Loucy (cell line): Measurements from ENCODE around the gene CYB5A.
"Not testable (repeated sequence)": the region's sequence is repeated elsewhere in the genome, so short reads cannot be mapped to it uniquely, and the experiment has no call there.

Source experiments
- H2AFZ ChIP-seq: fragments of 200-600 bp; sonication (generic); 2 replicates; pipeline ENCODE4 v1.6.0; 2016; ENCODE audit warnings: antibody characterized with exemption, mild to moderate bottlenecking, low read length, moderate library complexity
- H3F3A ChIP-seq: fragments of 200-600 bp; 2 replicates; pipeline ENCODE4 v1.6.0; 2016; ENCODE audit warnings: antibody characterized with exemption, low read depth, mild to moderate bottlenecking
- H3K27me3 ChIP-seq: fragments of 200-600 bp; sonication (generic); 2 replicates; pipeline ENCODE4 v1.6.1; 2014; ENCODE audit warnings: low read length, mild to moderate bottlenecking; ENCODE audit not compliant: insufficient read depth, poor library complexity, severe bottlenecking
- H3K36me3 ChIP-seq: fragments of 200-600 bp; sonication (generic); 2 replicates; pipeline ENCODE4 v1.6.1; 2016; ENCODE audit warnings: low read length; ENCODE audit not compliant: insufficient read depth
- H3K4me1 ChIP-seq: fragments of 200-600 bp; sonication (generic); 2 replicates; pipeline ENCODE4 v1.5.1; 2014; ENCODE audit warnings: low read length, mild to moderate bottlenecking; ENCODE audit not compliant: insufficient read depth, poor library complexity, severe bottlenecking
- H3K4me2 ChIP-seq: fragments of 200-600 bp; sonication (generic); 2 replicates; pipeline ENCODE4 v1.6.0; 2014; ENCODE audit warnings: antibody characterized with exemption, low read length, low read depth, mild to moderate bottlenecking; ENCODE audit not compliant: poor library complexity, severe bottlenecking
- H3K4me3 ChIP-seq: fragments of 200-600 bp; sonication (generic); 2 replicates; pipeline ENCODE4 v1.5.1; 2014; ENCODE audit warnings: low read length, mild to moderate bottlenecking, mixed read lengths; ENCODE audit not compliant: poor library complexity, severe bottlenecking
- H3K79me2 ChIP-seq: fragments of 200-600 bp; sonication (generic); 2 replicates; pipeline ENCODE4 v1.6.1; 2014; ENCODE audit warnings: low read length; ENCODE audit not compliant: insufficient read depth
- H3K9ac ChIP-seq: fragments of 200-600 bp; sonication (generic); 2 replicates; pipeline ENCODE4 v1.6.0; 2014; ENCODE audit warnings: mild to moderate bottlenecking, low read depth, low read length, moderate library complexity; ENCODE audit not compliant: poor library complexity, severe bottlenecking
- H3K9me2 ChIP-seq: fragments of 200-600 bp; sonication (generic); replicated peaks from 2 replicates; pipeline ENCODE4 v1.6.1; 2016; ENCODE audit warnings: low read depth, low read length, mixed read lengths
- H3K9me3 ChIP-seq: fragments of 200-600 bp; sonication (generic); 2 replicates; pipeline ENCODE4 v1.6.1; 2014; ENCODE audit warnings: mild to moderate bottlenecking, antibody characterized with exemption, low read length, low read depth; ENCODE audit not compliant: insufficient read depth
- H4K20me1 ChIP-seq: fragments of 200-600 bp; sonication (generic); 2 replicates; pipeline ENCODE4 v1.6.0; 2014; ENCODE audit warnings: antibody characterized with exemption, low read length, mild to moderate bottlenecking; ENCODE audit not compliant: insufficient read depth, poor library complexity, severe bottlenecking
- CTCF ChIP-seq: fragments of 200-600 bp; sonication (generic); conservative IDR thresholded peaks from 2 replicates; pipeline ENCODE4 v1.5.1; 2014; ENCODE audit warnings: mild to moderate bottlenecking, antibody characterized with exemption, low read length
- EZH2phosphoT487 ChIP-seq: fragments of 200-600 bp; IDR thresholded peaks from 2 replicates; pipeline ENCODE4 v1.6.1; 2018; ENCODE audit warnings: antibody characterized with exemption, mild to moderate bottlenecking, moderate library complexity, borderline replicate concordance

The CYB5A gene

GRCh38 chr18:74286856-74287255, 4.9 kb downstream of the CYB5A start:
- Histone ChIP-seq H3K4me1 (peaks cover 45% of the 10 kb centered on the region), H3K79me2 (peaks cover 52% of the 10 kb centered on the region; the same call in 1 of the 2 replicates)

GRCh38 chr18:74286106-74286855, 5.5 kb downstream of the CYB5A start:
- Histone ChIP-seq H3K9me3 (no peaks in the 10 kb centered on the region), H3F3A (0 out of 2 replicates have a peak, but pooled peaks cover 4% of the 10 kb centered on the region), H2AFZ (no peak overlapping the region), H3K4me3 (peak overlapping the region; percentile 39), H3K9ac (peak overlapping the region; percentile 56), H3K27me3 (no peaks in the 10 kb centered on the region), H3K36me3 (no peaks in the 10 kb centered on the region), H3K4me1 (peaks cover 51% of the 10 kb centered on the region), H3K9me2 (no peaks in the 10 kb centered on the region), H4K20me1 (no peaks in the 10 kb centered on the region), H3K4me2 (peak overlapping the region; percentile 88), H3K79me2 (peaks cover 53% of the 10 kb centered on the region; the same call in 1 of the 2 replicates)
- TF ChIP-seq CTCF (no peak), EZH2phosphoT487 (no peak)

More at GRCh38 chr18:74286856-74287255, 4.9 kb downstream of the CYB5A start:
- Histone ChIP-seq H3K4me3 (peak overlapping the region; percentile 39), H3F3A (0 out of 2 replicates have a peak, but pooled peaks cover 4% of the 10 kb centered on the region), H3K9ac (peak overlapping the region; percentile 56), H3K9me3 (no peaks in the 10 kb centered on the region), H3K9me2 (no peaks in the 10 kb centered on the region), H3K27me3 (no peaks in the 10 kb centered on the region), H2AFZ (no peak overlapping the region), H4K20me1 (no peaks in the 10 kb centered on the region), H3K36me3 (no peaks in the 10 kb centered on the region), H3K4me2 (peak overlapping the region; percentile 88)
- TF ChIP-seq CTCF (no peak), EZH2phosphoT487 (no peak)

GRCh38 chr18:74285583-74285982, 6.2 kb downstream of the CYB5A start:
- not testable (repeated sequence) for H3K9me3 ChIP-seq, H3K9ac ChIP-seq, H3K36me3 ChIP-seq, H3K27me3 ChIP-seq, H3K4me2 ChIP-seq, H3K4me3 ChIP-seq, H2AFZ ChIP-seq, H3F3A ChIP-seq, H4K20me1 ChIP-seq, H3K9me2 ChIP-seq
- peaks cover 47% of the 10 kb centered on the region; the same call in 1 of the 2 replicates for H3K79me2 ChIP-seq
- peaks cover 51% of the 10 kb centered on the region for H3K4me1 ChIP-seq

GRCh38 chr18:74284980-74285355, 6.8 kb downstream of the CYB5A start:
- H3K27me3 ChIP-seq: no peaks in the 10 kb centered on the region
- no peak overlapping the region for H2AFZ ChIP-seq
- H4K20me1 ChIP-seq: no peaks in the 10 kb centered on the region
- no peak overlapping the region for H3K9ac ChIP-seq
- H3K36me3 ChIP-seq: no peaks in the 10 kb centered on the region
- peaks cover 44% of the 10 kb centered on the region; the same call in 1 of the 2 replicates for H3K79me2 ChIP-seq
- H3K4me2 ChIP-seq: no peak overlapping the region
- H3K4me1 ChIP-seq: peaks cover 51% of the 10 kb centered on the region
- no peaks in the 10 kb centered on the region for H3K9me3 ChIP-seq
- 0 out of 2 replicates have a peak, but pooled peaks cover 4% of the 10 kb centered on the region for H3F3A ChIP-seq
- H3K9me2 ChIP-seq: no peaks in the 10 kb centered on the region
- no peak for TF ChIP-seq CTCF
- no peak overlapping the region for H3K4me3 ChIP-seq
